IPS DF 19.7 (cell line): ENCODE measurements around the gene EYS.
"Not testable (repeated sequence)": the region's sequence is repeated elsewhere in the genome, so short reads cannot be mapped to it uniquely, and the experiment has no call there.

Experiments
- DNase-seq: peaks from one replicate; pipeline ENCODE4 v3.0.0-alpha.2; 2013; ENCODE audit warnings: low read depth, low spot score

Gene EYS

GRCh38 chr6:63856271-63856670 lies 1850.8 kb downstream of the EYS start:
- no peak for DNase-seq

GRCh38 chr6:63844287-63844686 lies 1862.7 kb downstream of the EYS start:
- no peak for DNase-seq

GRCh38 chr6:63839485-63839884 lies 1867.5 kb downstream of the EYS start:
- DNase-seq, result no peak

- not testable (repeated sequence) for DNase-seq
These were observed 1878.3 kb downstream of the EYS start for GRCh38 chr6:63828678-63829077.

- no peak for DNase-seq
These were observed 1882.3 kb downstream of the EYS start for GRCh38 chr6:63824722-63825121.

GRCh38 chr6:63821442-63821841 lies 1885.6 kb downstream of the EYS start:
- no peak for DNase-seq

GRCh38 chr6:63819831-63820230 lies 1887.2 kb downstream of the EYS start:
- DNase-seq, result no peak

GRCh38 chr6:63817492-63818050 lies 1889.5 kb downstream of the EYS start:
- DNase-seq, result no peak

- no peak for DNase-seq
These were observed 1890.0 kb downstream of the EYS start for GRCh38 chr6:63816982-63817436.

GRCh38 chr6:63816401-63816981 lies 1890.5 kb downstream of the EYS start:
- no peak for DNase-seq

- no peak for DNase-seq
These were observed 1892.6 kb downstream of the EYS start for GRCh38 chr6:63814459-63814858.

- no peak for DNase-seq
These were observed 1893.4 kb downstream of the EYS start for GRCh38 chr6:63813566-63814120.

- no peak for DNase-seq
These were observed 1898.5 kb downstream of the EYS start for GRCh38 chr6:63808576-63808975.

- no peak for DNase-seq
These were observed 1900.0 kb downstream of the EYS start for GRCh38 chr6:63807056-63807455.

GRCh38 chr6:63806573-63806913 lies 1900.5 kb downstream of the EYS start:
- no peak for DNase-seq

- no peak for DNase-seq
These were observed 1901.0 kb downstream of the EYS start for GRCh38 chr6:63805808-63806572.

GRCh38 chr6:63805345-63805744 lies 1901.7 kb downstream of the EYS start:
- DNase-seq, result no peak

- no peak for DNase-seq
These were observed 1902.6 kb downstream of the EYS start for GRCh38 chr6:63804381-63804956.

GRCh38 chr6:63803371-63803770 lies 1903.7 kb downstream of the EYS start:
- DNase-seq, result no peak

- no peak for DNase-seq
These were observed 1904.3 kb downstream of the EYS start for GRCh38 chr6:63802606-63803206.

- DNase-seq, result not testable (repeated sequence)
These were observed 1906.6 kb downstream of the EYS start for GRCh38 chr6:63800386-63800785.

- DNase-seq, result no peak
These were observed 1907.2 kb downstream of the EYS start for GRCh38 chr6:63799813-63800212.
